B cell (primary cell): ENCODE results near the gene AFF2. TPM values are rescaled to one million over a fixed set of nuclear protein-coding genes. Genes with fewer than 3 reads are reported as not detected.

Experiments used
- ATAC-seq: fragments of 200-7000 bp; cut with Tn5 transposase; one replicate; pipeline ENCODE4 v1.10.0; 2021; ENCODE audit warnings: low read depth, mild to moderate bottlenecking, moderate number of reproducible peaks, moderate library complexity
- CTCF ChIA-PET: fragments of 350-600 bp; sonication (Branson Sonifier 250); formaldehyde crosslinking; loops from one replicate; lab custom pipeline; 2021; ENCODE audit warnings: antibody characterized with exemption, inconsistent platforms; lab: Charles Lee
- POLR2A ChIA-PET: fragments of 350-600 bp; sonication (Branson Sonifier 250); formaldehyde crosslinking; loops from one replicate; lab custom pipeline; 2021; ENCODE audit warnings: antibody characterized with exemption; lab: Charles Lee
- DNase-seq: peaks from one replicate; pipeline ENCODE4 v3.0.0; 2013
- H2AFZ ChIP-seq: 2 replicates; pipeline ENCODE4 v1.6.1; 2012; ENCODE audit warnings: mild to moderate bottlenecking, low read depth, low read length; ENCODE audit not compliant: insufficient read depth, poor library complexity, severe bottlenecking
- H3K27ac ChIP-seq, 2 donors: 1 replicate in 1 of 2; 2 replicates in 1 of 2; pipeline ENCODE4 v1.5.1; 2012 to 2013; ENCODE audit warnings: low read length in 2 of 2, mild to moderate bottlenecking in 2 of 2, moderate library complexity in 1 of 2
- H3K27me3 ChIP-seq, 4 experiments: fragments of 200-600 bp in 1 of 4; sonication (generic) in 1 of 4; replicated peaks in 1 of 4; 1 replicate in 2 of 4; 2 replicates in 2 of 4; pipeline versions ENCODE4 v1.6.1 to v1.7.0; 2013 to 2016; ENCODE audit warnings: low read length in 3 of 4, mild to moderate bottlenecking in 2 of 4, mixed read lengths in 1 of 4, moderate library complexity in 1 of 4; ENCODE audit not compliant: insufficient read depth in 4 of 4, control insufficient read depth in 3 of 4; ENCODE audit errors: control extremely low read depth in 1 of 4
- H3K36me3 ChIP-seq, 2 experiments: replicated peaks in 1 of 2; 1 replicate in 1 of 2; 2 replicates in 1 of 2; pipeline versions ENCODE4 v1.6.1 to v1.7.1; 2013; ENCODE audit warnings: low read length in 1 of 2; ENCODE audit not compliant: insufficient read depth in 2 of 2, control insufficient read depth in 1 of 2; ENCODE audit errors: control extremely low read depth in 1 of 2, extremely low read depth in 1 of 2
- H3K4me1 ChIP-seq, 2 donors: fragments of 200-600 bp in 1 of 2; sonication (generic) in 1 of 2; 1 replicate in 1 of 2; 2 replicates in 1 of 2; pipeline versions ENCODE4 v1.5.1 to v1.6.1; 2013 to 2017; ENCODE audit warnings: low read length in 2 of 2; ENCODE audit not compliant: control insufficient read depth in 2 of 2, insufficient read depth in 2 of 2
- H3K4me2 ChIP-seq: replicated peaks from 2 replicates; pipeline ENCODE3; 2012; ENCODE audit warnings: mild to moderate bottlenecking, low read depth, low read length; ENCODE audit not compliant: poor library complexity, severe bottlenecking
- H3K4me3 ChIP-seq, 5 experiments: fragments of 200-600 bp in 1 of 5; sonication (generic) in 1 of 5; 1 replicate in 3 of 5; 2 replicates in 2 of 5; pipeline versions ENCODE4 v1.5.1 to v1.7.0; 2011 to 2016; ENCODE audit warnings: low read length in 4 of 5, mild to moderate bottlenecking in 4 of 5, low read depth in 2 of 5, control low read depth in 1 of 5, moderate library complexity in 1 of 5; ENCODE audit not compliant: insufficient read depth in 1 of 5; ENCODE audit errors: control extremely low read depth in 1 of 5, extremely low read depth in 1 of 5
- H3K79me2 ChIP-seq: fragments of 200-600 bp; sonication (generic); one replicate; pipeline ENCODE4 v1.6.0; 2016; ENCODE audit warnings: low read length; ENCODE audit not compliant: control insufficient read depth, insufficient read depth
- H3K9ac ChIP-seq: fragments of 200-600 bp; sonication (generic); 2 replicates; pipeline ENCODE4 v1.6.1; 2017; ENCODE audit warnings: mild to moderate bottlenecking, low read length, moderate library complexity
- H3K9me3 ChIP-seq, 3 donors: one replicate each; pipeline versions ENCODE4 v1.6.1 to v1.7.1; 2013; ENCODE audit warnings: low read length in 2 of 3; ENCODE audit not compliant: control insufficient read depth in 2 of 3, insufficient read depth in 1 of 3; ENCODE audit errors: control extremely low read depth in 1 of 3
- H4K20me1 ChIP-seq: 2 replicates; pipeline ENCODE4 v1.6.0; 2012; ENCODE audit warnings: mild to moderate bottlenecking, low read length; ENCODE audit not compliant: insufficient read depth, control insufficient read depth, poor library complexity, severe bottlenecking
- H3K27ac Mint-ChIP-seq: one replicate; pipeline ENCODE4 v1.8.0; 2021; ENCODE audit warnings: mixed read lengths
- H3K27me3 Mint-ChIP-seq: one replicate; pipeline ENCODE4 v1.8.0; 2021; ENCODE audit warnings: mixed read lengths
- H3K4me1 Mint-ChIP-seq: one replicate; pipeline ENCODE4 v1.8.0; 2021; ENCODE audit warnings: mixed read lengths
- H3K4me3 Mint-ChIP-seq: one replicate; pipeline ENCODE4 v1.8.0; 2021; ENCODE audit warnings: mixed read lengths
- H3K9me3 Mint-ChIP-seq: one replicate; pipeline ENCODE4 v1.8.0; 2022; ENCODE audit warnings: mixed read lengths; ENCODE audit not compliant: insufficient read depth
- EZH2 ChIP-seq: IDR thresholded peaks from 2 replicates; pipeline ENCODE4 v1.6.1; 2012; ENCODE audit warnings: borderline replicate concordance, low read depth, mild to moderate bottlenecking, moderate library complexity, low read length; ENCODE audit not compliant: insufficient read depth, poor library complexity, severe bottlenecking
- WGBS: methylation state at CpG from one replicate; pipeline ENCODE4 v1.1.5; 2013; ENCODE audit warnings: missing lambda C conversion rate; ENCODE audit not compliant: insufficient coverage; 5-methylcytosine and 5-hydroxymethylcytosine counted together
- intact Hi-C: fragments of 100-400 bp; cut with micrococcal nuclease; formaldehyde crosslinking; loops from one replicate; pipeline ENCODE4 v1.10.0; 2022
- polyA plus RNA-seq: library from polyadenylated mRNA; depleted of rRNA; stranded (reverse); fragments of >200 nt; gene quantifications from 2 replicates; pipeline ENCODE4 v1.2.3, GENCODE V29; 2012
- total RNA-seq, 2 donors: library from RNA; stranded (reverse); fragments of 120-200 nt in 1 of 2; gene quantifications; 1 replicate in 1 of 2; 2 replicates in 1 of 2; pipeline versions ENCODE4 v1.2.3 to v1.2.4, GENCODE V29; 2013 to 2022
- TF ChIP-seq, protein P1 (sequence below): fragments of 200-600 bp; IDR thresholded peaks from one replicate; pipeline ENCODE4 v1.8.0; 2022; ENCODE audit warnings: antibody characterized with exemption, mild to moderate bottlenecking

Gene AFF2
- total and polyA plus RNA-seq, 2 donors (not counting 1 experiment from before 2014, with no cell fraction given) = 0.06 to 12.0 TPM

DNA sequence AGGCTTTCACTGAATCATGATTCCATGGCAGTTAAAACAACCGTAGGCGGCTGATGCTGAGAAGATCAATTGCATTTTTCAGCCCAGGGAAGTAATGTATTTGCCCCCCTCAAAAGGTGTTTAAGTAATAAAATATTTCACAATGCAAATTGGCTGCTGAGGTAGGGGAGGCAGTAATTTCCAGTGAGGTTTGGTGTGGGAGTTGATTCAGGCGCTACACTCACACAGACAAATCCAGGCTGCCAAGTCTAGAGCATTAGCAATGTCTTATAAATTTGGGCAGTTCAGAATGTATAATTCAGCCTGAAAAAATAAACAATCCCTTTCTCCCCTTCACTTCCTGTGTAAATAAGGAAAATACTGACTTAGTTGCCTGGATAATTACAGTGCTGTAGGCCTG, 543.0 kb downstream of the AFF2 start:
- CTCF ChIA-PET = no interaction called here
- no peak overlapping the region for H3K9ac ChIP-seq
- no peak for TF ChIP-seq EZH2
- TF ChIP-seq, protein P1, sequence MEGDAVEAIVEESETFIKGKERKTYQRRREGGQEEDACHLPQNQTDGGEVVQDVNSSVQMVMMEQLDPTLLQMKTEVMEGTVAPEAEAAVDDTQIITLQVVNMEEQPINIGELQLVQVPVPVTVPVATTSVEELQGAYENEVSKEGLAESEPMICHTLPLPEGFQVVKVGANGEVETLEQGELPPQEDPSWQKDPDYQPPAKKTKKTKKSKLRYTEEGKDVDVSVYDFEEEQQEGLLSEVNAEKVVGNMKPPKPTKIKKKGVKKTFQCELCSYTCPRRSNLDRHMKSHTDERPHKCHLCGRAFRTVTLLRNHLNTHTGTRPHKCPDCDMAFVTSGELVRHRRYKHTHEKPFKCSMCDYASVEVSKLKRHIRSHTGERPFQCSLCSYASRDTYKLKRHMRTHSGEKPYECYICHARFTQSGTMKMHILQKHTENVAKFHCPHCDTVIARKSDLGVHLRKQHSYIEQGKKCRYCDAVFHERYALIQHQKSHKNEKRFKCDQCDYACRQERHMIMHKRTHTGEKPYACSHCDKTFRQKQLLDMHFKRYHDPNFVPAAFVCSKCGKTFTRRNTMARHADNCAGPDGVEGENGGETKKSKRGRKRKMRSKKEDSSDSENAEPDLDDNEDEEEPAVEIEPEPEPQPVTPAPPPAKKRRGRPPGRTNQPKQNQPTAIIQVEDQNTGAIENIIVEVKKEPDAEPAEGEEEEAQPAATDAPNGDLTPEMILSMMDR = no peak
- no peak overlapping the region for H3K4me2 ChIP-seq
- H3K4me1 Mint-ChIP-seq = no peaks in the 10 kb centered on the region
- no peaks in the 10 kb centered on the region for H3K9me3 ChIP-seq
- H3K27ac ChIP-seq = no peak overlapping the region
- DNase-seq = no peak
- WGBS = no CpG with 5 or more reads among the region's 3 CpGs
- H3K4me1 ChIP-seq = no peaks in the 10 kb centered on the region
- no peaks in the 10 kb centered on the region for H3K36me3 ChIP-seq
- H3K27ac Mint-ChIP-seq = no peak overlapping the region
- H3K79me2 ChIP-seq = no peaks in the 10 kb centered on the region
- H4K20me1 ChIP-seq = no peaks in the 10 kb centered on the region
- no peaks in the 10 kb centered on the region for H3K9me3 Mint-ChIP-seq
- POLR2A ChIA-PET = no interaction called here
- H3K4me3 Mint-ChIP-seq = no peak overlapping the region
- no peak overlapping the region for H2AFZ ChIP-seq
- no peaks in the 10 kb centered on the region for H3K27me3 ChIP-seq
- ATAC-seq = no peak
- intact Hi-C loops = no loop called here
- no peak overlapping the region for H3K4me3 ChIP-seq
- H3K27me3 Mint-ChIP-seq = no peaks in the 10 kb centered on the region

DNA sequence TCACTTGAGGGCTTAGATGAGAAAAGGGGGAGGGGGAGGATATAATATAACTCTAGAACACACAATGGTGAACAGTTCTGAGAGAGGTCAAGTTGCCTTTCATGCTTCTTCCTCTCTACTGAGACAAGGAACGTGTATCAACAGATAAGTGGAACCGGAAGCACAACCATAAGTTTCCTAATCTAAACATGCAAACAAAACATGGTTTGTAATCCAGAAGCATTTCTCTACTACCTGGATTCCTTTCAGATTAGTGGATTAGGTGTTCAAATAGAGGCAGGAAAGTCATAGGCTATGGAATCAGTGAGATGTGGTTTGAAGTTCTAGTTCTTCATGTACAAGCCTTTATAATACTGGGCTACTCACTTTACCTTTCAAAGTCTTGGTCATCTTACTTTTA, 544.1 kb downstream of the AFF2 start:
- Histone ChIP-seq H3K27ac (no peak overlapping the region), H4K20me1 (no peaks in the 10 kb centered on the region), H3K4me1 (no peaks in the 10 kb centered on the region), H3K36me3 (no peaks in the 10 kb centered on the region), H3K4me3 (no peak overlapping the region), H2AFZ (no peak overlapping the region), H3K4me2 (no peak overlapping the region), H3K79me2 (no peaks in the 10 kb centered on the region), H3K27me3 (no peaks in the 10 kb centered on the region), H3K9me3 (no peaks in the 10 kb centered on the region), H3K9ac (no peak overlapping the region)
- POLR2A ChIA-PET = no interaction called here
- H3K27me3 Mint-ChIP-seq = no peaks in the 10 kb centered on the region
- WGBS = 83% methylated on average over 1 of the region's 2 CpGs
- CTCF ChIA-PET = no interaction called here
- DNase-seq = no peak
- H3K4me3 Mint-ChIP-seq = no peak overlapping the region
- no peak for ATAC-seq
- no peak for TF ChIP-seq EZH2
- TF ChIP-seq, protein P1 = no peak
- H3K9me3 Mint-ChIP-seq = no peaks in the 10 kb centered on the region
- no peak overlapping the region for H3K27ac Mint-ChIP-seq
- H3K4me1 Mint-ChIP-seq = no peaks in the 10 kb centered on the region
- intact Hi-C loops = no loop called here
